ENCODE measurements around the gene GOT1. TPM values are rescaled to one million over a fixed set of nuclear protein-coding genes. Genes with fewer than 3 reads are reported as not detected.

GOT1 gene
- total and polyA plus RNA-seq, 2 experiments from 2014 or later: 36.8 to 37.7 TPM

DNA sequence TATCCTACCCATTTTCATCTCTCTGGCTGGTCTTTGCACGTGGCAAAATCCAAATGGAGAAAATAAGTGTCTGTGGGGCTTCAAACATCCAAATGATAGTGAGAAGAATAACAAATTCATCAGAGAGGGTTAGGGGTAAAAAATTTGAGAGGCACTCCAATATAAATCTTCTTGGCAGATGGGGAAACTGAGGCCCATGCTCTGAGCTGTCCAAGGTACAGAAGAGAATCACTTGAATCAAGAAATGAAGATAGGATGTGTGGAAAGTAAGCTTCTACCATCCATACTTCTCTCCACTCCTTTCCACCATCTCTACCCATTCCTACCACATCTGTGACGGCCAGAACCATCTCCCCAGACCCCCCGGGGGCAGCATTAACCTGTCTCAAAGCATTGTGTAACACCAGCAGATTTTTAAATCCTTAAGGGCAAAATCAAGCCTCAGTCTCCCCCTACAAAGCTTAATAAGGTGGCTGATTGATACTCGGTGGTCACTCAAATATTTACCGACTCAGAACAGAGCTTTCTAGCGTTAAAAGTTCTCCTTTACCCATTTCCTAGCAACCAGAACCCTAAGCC, 818 bp downstream of the GOT1 start:
- H3K27ac ChIP-seq (ENCODE audit: low read depth): no peak overlapping the region
- H3K36me3 ChIP-seq (ENCODE audit: insufficient read depth): 0 out of 2 replicates have a peak, but pooled peaks cover 6% of the 10 kb centered on the region
- peaks cover 6% of the 10 kb centered on the region; the same call in 1 of the 2 replicates for H3K4me1 ChIP-seq (ENCODE audit: insufficient read depth)
- H3K9me2 ChIP-seq (ENCODE audit: insufficient read depth): no peaks in the 10 kb centered on the region
- Mint-ChIP-seq H3K4me3 (peak overlapping the region; percentile 96), H3K9me3 (no peaks in the 10 kb centered on the region; the same call in 2 of the 3 replicates), H3K36me3 (ENCODE audit: low read depth) (no peaks in the 10 kb centered on the region; the same call in none of the 3 replicates), H3K4me1 (peaks cover 15% of the 10 kb centered on the region), H3K27me3 (ENCODE audit: insufficient read depth, low read depth, poor library complexity) (peaks cover 12% of the 10 kb centered on the region), H3K27ac (peak overlapping the region; percentile 99)
- H3K4me3 ChIP-seq: peak overlapping the region; percentile 77
- peak overlapping the region; percentile 95 for H3K4me2 ChIP-seq
- DNase-seq (ENCODE audit: low spot score) (peak; percentile 35), ATAC-seq (no peak)
- H3K27me3 ChIP-seq (ENCODE audit: insufficient read depth): no peaks in the 10 kb centered on the region
- H3F3A ChIP-seq (replicated peaks; ENCODE audit: low read depth): no peaks in the 10 kb centered on the region
- H2AFZ ChIP-seq: no peak overlapping the region
- peaks cover 54% of the 10 kb centered on the region for H3K79me2 ChIP-seq (replicated peaks; ENCODE audit: insufficient read depth)
- peaks cover 4% of the 10 kb centered on the region; the same call in 1 of the 2 replicates for H4K20me1 ChIP-seq (replicated peaks; ENCODE audit: insufficient read depth)
- TF ChIP-seq, protein P1, sequence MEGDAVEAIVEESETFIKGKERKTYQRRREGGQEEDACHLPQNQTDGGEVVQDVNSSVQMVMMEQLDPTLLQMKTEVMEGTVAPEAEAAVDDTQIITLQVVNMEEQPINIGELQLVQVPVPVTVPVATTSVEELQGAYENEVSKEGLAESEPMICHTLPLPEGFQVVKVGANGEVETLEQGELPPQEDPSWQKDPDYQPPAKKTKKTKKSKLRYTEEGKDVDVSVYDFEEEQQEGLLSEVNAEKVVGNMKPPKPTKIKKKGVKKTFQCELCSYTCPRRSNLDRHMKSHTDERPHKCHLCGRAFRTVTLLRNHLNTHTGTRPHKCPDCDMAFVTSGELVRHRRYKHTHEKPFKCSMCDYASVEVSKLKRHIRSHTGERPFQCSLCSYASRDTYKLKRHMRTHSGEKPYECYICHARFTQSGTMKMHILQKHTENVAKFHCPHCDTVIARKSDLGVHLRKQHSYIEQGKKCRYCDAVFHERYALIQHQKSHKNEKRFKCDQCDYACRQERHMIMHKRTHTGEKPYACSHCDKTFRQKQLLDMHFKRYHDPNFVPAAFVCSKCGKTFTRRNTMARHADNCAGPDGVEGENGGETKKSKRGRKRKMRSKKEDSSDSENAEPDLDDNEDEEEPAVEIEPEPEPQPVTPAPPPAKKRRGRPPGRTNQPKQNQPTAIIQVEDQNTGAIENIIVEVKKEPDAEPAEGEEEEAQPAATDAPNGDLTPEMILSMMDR (conservative IDR thresholded peaks at IDR 0.05; ENCODE audit: low read depth in 2 of 2): no peak
- TF ChIP-seq, protein P2, sequence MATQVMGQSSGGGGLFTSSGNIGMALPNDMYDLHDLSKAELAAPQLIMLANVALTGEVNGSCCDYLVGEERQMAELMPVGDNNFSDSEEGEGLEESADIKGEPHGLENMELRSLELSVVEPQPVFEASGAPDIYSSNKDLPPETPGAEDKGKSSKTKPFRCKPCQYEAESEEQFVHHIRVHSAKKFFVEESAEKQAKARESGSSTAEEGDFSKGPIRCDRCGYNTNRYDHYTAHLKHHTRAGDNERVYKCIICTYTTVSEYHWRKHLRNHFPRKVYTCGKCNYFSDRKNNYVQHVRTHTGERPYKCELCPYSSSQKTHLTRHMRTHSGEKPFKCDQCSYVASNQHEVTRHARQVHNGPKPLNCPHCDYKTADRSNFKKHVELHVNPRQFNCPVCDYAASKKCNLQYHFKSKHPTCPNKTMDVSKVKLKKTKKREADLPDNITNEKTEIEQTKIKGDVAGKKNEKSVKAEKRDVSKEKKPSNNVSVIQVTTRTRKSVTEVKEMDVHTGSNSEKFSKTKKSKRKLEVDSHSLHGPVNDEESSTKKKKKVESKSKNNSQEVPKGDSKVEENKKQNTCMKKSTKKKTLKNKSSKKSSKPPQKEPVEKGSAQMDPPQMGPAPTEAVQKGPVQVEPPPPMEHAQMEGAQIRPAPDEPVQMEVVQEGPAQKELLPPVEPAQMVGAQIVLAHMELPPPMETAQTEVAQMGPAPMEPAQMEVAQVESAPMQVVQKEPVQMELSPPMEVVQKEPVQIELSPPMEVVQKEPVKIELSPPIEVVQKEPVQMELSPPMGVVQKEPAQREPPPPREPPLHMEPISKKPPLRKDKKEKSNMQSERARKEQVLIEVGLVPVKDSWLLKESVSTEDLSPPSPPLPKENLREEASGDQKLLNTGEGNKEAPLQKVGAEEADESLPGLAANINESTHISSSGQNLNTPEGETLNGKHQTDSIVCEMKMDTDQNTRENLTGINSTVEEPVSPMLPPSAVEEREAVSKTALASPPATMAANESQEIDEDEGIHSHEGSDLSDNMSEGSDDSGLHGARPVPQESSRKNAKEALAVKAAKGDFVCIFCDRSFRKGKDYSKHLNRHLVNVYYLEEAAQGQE (IDR thresholded peaks at IDR 0.05; ENCODE audit: unreplicated experiment): peak; percentile 51

DNA sequence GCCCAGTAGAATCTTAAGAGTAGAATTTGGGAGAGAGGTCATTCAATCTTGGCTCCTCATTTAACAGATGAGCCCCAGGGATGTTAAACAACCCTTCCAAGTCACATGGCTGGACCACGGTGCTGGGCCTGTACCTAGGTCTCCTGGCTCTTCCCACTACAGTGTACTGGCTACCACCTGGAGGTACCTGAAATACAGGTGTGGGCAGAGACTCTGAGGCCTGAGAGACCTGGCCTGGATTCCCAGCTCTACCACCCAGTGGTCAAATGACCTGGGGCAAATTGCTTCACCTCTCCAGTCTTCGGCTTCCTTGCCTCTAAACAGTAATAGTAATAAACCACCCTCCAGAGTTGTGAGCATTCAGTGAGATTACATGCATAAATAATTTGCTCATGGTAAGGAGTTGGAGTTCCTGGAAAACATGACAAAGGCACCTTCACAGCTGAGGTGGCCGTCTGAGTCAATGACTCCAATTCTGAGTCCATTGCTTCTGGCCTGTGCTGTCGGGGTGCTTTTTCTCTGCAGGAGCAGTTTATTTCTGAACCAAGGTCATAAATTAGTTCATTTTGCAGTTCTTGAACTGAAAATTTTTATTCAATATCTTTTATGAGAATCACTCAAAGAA, 2.7 kb downstream of the GOT1 start:
- ATAC-seq (no peak), DNase-seq (ENCODE audit: low spot score) (no peak)
- H3K27ac Mint-ChIP-seq: no peak overlapping the region
- peaks cover 6% of the 10 kb centered on the region; the same call in 1 of the 2 replicates for H3K4me1 ChIP-seq (ENCODE audit: insufficient read depth)
- H3K4me3 Mint-ChIP-seq: no peak overlapping the region
- H3K27me3 Mint-ChIP-seq (ENCODE audit: insufficient read depth, low read depth, poor library complexity): peaks cover 12% of the 10 kb centered on the region
- peaks cover 4% of the 10 kb centered on the region; the same call in 1 of the 2 replicates for H4K20me1 ChIP-seq (replicated peaks; ENCODE audit: insufficient read depth)
- H3K4me3 ChIP-seq: no peak overlapping the region
- H3K27ac ChIP-seq (ENCODE audit: low read depth): no peak overlapping the region
- no peaks in the 10 kb centered on the region for H3F3A ChIP-seq (replicated peaks; ENCODE audit: low read depth)
- no peak for TF ChIP-seq JUNB (IDR thresholded peaks at IDR 0.05; ENCODE audit: unreplicated experiment)
- TF ChIP-seq POLR2AphosphoS5 (IDR thresholded peaks at IDR 0.05; ENCODE audit: low read depth): no peak
- TF ChIP-seq, protein P3, sequence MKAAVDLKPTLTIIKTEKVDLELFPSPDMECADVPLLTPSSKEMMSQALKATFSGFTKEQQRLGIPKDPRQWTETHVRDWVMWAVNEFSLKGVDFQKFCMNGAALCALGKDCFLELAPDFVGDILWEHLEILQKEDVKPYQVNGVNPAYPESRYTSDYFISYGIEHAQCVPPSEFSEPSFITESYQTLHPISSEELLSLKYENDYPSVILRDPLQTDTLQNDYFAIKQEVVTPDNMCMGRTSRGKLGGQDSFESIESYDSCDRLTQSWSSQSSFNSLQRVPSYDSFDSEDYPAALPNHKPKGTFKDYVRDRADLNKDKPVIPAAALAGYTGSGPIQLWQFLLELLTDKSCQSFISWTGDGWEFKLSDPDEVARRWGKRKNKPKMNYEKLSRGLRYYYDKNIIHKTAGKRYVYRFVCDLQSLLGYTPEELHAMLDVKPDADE (IDR thresholded peaks at IDR 0.05): no peak
- TF ChIP-seq, protein P4, sequence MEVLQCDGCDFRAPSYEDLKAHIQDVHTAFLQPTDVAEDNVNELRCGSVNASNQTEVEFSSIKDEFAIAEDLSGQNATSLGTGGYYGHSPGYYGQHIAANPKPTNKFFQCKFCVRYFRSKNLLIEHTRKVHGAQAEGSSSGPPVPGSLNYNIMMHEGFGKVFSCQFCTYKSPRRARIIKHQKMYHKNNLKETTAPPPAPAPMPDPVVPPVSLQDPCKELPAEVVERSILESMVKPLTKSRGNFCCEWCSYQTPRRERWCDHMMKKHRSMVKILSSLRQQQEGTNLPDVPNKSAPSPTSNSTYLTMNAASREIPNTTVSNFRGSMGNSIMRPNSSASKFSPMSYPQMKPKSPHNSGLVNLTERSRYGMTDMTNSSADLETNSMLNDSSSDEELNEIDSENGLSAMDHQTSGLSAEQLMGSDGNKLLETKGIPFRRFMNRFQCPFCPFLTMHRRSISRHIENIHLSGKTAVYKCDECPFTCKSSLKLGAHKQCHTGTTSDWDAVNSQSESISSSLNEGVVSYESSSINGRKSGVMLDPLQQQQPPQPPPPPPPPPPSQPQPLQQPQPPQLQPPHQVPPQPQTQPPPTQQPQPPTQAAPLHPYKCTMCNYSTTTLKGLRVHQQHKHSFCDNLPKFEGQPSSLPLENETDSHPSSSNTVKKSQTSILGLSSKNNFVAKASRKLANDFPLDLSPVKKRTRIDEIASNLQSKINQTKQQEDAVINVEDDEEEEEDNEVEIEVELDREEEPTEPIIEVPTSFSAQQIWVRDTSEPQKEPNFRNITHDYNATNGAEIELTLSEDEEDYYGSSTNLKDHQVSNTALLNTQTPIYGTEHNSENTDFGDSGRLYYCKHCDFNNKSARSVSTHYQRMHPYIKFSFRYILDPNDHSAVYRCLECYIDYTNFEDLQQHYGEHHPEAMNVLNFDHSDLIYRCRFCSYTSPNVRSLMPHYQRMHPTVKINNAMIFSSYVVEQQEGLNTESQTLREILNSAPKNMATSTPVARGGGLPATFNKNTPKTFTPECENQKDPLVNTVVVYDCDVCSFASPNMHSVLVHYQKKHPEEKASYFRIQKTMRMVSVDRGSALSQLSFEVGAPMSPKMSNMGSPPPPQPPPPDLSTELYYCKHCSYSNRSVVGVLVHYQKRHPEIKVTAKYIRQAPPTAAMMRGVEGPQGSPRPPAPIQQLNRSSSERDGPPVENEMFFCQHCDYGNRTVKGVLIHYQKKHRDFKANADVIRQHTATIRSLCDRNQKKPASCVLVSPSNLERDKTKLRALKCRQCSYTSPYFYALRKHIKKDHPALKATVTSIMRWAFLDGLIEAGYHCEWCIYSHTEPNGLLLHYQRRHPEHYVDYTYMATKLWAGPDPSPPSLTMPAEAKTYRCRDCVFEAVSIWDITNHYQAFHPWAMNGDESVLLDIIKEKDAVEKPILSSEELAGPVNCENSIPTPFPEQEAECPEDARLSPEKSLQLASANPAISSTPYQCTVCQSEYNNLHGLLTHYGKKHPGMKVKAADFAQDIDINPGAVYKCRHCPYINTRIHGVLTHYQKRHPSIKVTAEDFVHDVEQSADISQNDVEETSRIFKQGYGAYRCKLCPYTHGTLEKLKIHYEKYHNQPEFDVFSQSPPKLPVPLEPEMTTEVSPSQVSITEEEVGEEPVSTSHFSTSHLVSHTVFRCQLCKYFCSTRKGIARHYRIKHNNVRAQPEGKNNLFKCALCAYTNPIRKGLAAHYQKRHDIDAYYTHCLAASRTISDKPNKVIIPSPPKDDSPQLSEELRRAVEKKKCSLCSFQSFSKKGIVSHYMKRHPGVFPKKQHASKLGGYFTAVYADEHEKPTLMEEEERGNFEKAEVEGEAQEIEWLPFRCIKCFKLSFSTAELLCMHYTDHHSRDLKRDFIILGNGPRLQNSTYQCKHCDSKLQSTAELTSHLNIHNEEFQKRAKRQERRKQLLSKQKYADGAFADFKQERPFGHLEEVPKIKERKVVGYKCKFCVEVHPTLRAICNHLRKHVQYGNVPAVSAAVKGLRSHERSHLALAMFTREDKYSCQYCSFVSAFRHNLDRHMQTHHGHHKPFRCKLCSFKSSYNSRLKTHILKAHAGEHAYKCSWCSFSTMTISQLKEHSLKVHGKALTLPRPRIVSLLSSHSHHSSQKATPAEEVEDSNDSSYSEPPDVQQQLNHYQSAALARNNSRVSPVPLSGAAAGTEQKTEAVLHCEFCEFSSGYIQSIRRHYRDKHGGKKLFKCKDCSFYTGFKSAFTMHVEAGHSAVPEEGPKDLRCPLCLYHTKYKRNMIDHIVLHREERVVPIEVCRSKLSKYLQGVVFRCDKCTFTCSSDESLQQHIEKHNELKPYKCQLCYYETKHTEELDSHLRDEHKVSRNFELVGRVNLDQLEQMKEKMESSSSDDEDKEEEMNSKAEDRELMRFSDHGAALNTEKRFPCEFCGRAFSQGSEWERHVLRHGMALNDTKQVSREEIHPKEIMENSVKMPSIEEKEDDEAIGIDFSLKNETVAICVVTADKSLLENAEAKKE (CRISPR knock-in tag; IDR thresholded peaks at IDR 0.05): no peak
- no peaks in the 10 kb centered on the region for H3K9me2 ChIP-seq (ENCODE audit: insufficient read depth)
- peaks cover 15% of the 10 kb centered on the region for H3K4me1 Mint-ChIP-seq
- H3K4me2 ChIP-seq: no peak overlapping the region
- no peaks in the 10 kb centered on the region; the same call in 2 of the 3 replicates for H3K9me3 Mint-ChIP-seq
- no peak overlapping the region for H2AFZ ChIP-seq
- 0 out of 2 replicates have a peak, but pooled peaks cover 6% of the 10 kb centered on the region for H3K36me3 ChIP-seq (ENCODE audit: insufficient read depth)
- no peaks in the 10 kb centered on the region for H3K27me3 ChIP-seq (ENCODE audit: insufficient read depth)
- H3K36me3 Mint-ChIP-seq (ENCODE audit: low read depth): no peaks in the 10 kb centered on the region; the same call in none of the 3 replicates
- H3K79me2 ChIP-seq (replicated peaks; ENCODE audit: insufficient read depth): peaks cover 68% of the 10 kb centered on the region
